ENCODE data around the gene NFE2L2. TPM values are rescaled to one million over a fixed set of nuclear protein-coding genes. Genes with fewer than 3 reads are reported as not detected.
A peak's percentile ranks its signal among the peaks of the same experiment; 100 is the strongest.

NFE2L2 gene
- total RNA-seq, 1 donor from 2014 or later: 32.3 TPM

DNA sequence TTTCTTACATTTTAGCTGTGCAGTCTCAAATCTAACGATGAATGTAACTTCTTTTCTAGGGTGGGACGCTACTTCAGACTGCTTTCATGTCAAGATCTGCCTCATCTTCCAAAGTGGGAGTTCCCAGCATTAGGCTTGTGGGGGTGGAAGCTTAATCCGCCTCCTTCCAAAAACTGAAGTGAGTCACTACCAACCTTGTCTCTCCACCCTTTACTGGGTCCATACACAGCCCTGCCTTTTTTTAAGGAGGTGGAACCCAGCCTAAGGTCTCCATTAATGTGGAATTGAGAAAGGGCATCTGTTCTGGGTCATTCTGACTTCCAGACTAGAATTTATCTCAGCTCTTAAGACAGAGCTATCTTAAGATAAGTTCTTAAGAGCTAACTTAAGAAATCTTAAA lies 42.0 kb upstream of the NFE2L2 start:
- Mint-ChIP-seq H3K27me3 (ENCODE audit: low read depth) (no peaks in the 10 kb centered on the region), H3K36me3 (ENCODE audit: low read depth) (peaks cover 4% of the 10 kb centered on the region), H3K27ac (ENCODE audit: unreplicated experiment) (no peak overlapping the region), H3K9me3 (no peaks in the 10 kb centered on the region), H3K4me3 (no peak overlapping the region), H3K4me1 (no peaks in the 10 kb centered on the region)
- no peak for TF ChIP-seq CTCF (conservative IDR thresholded peaks at IDR 0.05)
- no peak for DNase-seq (ENCODE audit: low read depth, low spot score)

DNA sequence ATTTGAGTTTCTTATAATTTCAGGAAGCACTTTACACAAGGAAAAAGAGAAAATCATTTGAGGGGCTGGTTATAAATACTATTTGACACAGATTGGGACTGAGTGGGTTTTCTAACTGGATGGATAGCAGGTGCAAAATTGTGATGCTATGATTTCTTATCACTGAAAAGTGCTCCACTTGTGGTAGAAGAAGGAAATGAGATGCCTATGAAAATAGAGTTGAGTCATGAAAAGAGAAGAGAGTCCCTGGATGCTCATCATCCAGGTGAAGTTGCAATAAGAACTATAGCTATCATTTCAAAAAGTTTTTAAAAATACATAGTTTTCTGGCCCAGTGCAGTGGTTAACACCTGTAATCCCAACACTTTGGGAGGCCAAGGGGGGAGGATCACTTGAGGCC lies 39.4 kb upstream of the NFE2L2 start:
- peaks cover 4% of the 10 kb centered on the region for H3K36me3 Mint-ChIP-seq (ENCODE audit: low read depth)
- no peaks in the 10 kb centered on the region for H3K9me3 Mint-ChIP-seq
- no peaks in the 10 kb centered on the region for H3K27me3 Mint-ChIP-seq (ENCODE audit: low read depth)
- no peaks in the 10 kb centered on the region for H3K4me1 Mint-ChIP-seq
- TF ChIP-seq CTCF (conservative IDR thresholded peaks at IDR 0.05): no peak
- H3K27ac Mint-ChIP-seq (ENCODE audit: unreplicated experiment): no peak overlapping the region
- H3K4me3 Mint-ChIP-seq: no peak overlapping the region
- no peak for DNase-seq (ENCODE audit: low read depth, low spot score)

DNA sequence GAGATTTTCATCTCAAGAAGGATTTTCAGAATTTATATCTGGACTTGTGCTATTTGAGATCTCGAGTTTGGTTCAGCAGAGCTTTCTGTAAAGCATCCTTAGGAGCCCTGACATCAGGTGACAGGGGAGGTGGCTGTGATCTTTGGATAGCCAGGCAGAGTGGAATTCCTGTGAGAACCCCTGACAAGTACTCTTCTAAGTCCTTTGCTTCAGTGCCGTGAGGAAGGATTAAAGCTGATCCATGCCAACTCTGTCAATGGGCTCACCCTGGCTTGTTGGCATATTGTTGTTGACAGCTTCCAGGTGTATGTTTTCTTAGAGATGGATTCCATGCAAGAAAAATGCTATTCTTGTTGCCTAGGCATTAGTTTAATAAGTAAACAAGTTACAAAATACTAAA lies 38.0 kb upstream of the NFE2L2 start:
- Mint-ChIP-seq H3K4me1 (no peaks in the 10 kb centered on the region), H3K9me3 (no peaks in the 10 kb centered on the region), H3K27ac (ENCODE audit: unreplicated experiment) (no peak overlapping the region), H3K36me3 (ENCODE audit: low read depth) (peaks cover 4% of the 10 kb centered on the region), H3K27me3 (ENCODE audit: low read depth) (no peaks in the 10 kb centered on the region), H3K4me3 (no peak overlapping the region)
- TF ChIP-seq CTCF (conservative IDR thresholded peaks at IDR 0.05): no peak
- no peak for DNase-seq (ENCODE audit: low read depth, low spot score)

DNA sequence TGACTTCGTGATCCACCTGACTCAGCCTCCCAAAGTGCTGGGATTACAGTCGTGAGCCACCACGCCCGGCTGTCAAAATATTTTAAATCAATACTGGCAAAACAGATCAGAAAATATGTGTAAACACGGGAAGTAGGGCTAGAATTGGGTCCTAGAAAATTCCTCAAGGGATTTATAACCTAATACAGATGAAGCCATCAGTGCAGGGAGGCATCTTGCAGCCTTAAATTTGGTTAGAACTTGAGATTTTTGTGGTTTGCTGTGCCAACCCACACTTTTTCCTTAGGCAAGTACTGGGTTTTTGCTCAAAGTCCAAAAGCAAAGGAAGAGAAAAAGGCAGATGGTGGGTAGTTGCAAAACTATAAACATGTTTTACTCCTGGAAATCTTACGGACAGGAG lies 33.7 kb upstream of the NFE2L2 start:
- H3K4me3 Mint-ChIP-seq: no peak overlapping the region
- H3K27ac Mint-ChIP-seq (ENCODE audit: unreplicated experiment): no peak overlapping the region
- H3K36me3 Mint-ChIP-seq (ENCODE audit: low read depth): peaks cover 7% of the 10 kb centered on the region
- no peaks in the 10 kb centered on the region for H3K27me3 Mint-ChIP-seq (ENCODE audit: low read depth)
- TF ChIP-seq CTCF (conservative IDR thresholded peaks at IDR 0.05): no peak
- DNase-seq (ENCODE audit: low read depth, low spot score): no peak
- peaks cover 17% of the 10 kb centered on the region for H3K4me1 Mint-ChIP-seq
- H3K9me3 Mint-ChIP-seq: peaks cover 3% of the 10 kb centered on the region

- Mint-ChIP-seq H3K9me3 (peaks cover 3% of the 10 kb centered on the region), H3K4me1 (peaks cover 17% of the 10 kb centered on the region), H3K27me3 (ENCODE audit: low read depth) (no peaks in the 10 kb centered on the region), H3K36me3 (ENCODE audit: low read depth) (peaks cover 3% of the 10 kb centered on the region), H3K4me3 (no peak overlapping the region), H3K27ac (ENCODE audit: unreplicated experiment) (no peak overlapping the region)
- DNase-seq (ENCODE audit: low read depth, low spot score): no peak
- TF ChIP-seq CTCF (conservative IDR thresholded peaks at IDR 0.05): peak; percentile 56
Measured at GRCh38 chr2:177296040-177296439, 31.5 kb upstream of the NFE2L2 start.

- TF ChIP-seq CTCF (conservative IDR thresholded peaks at IDR 0.05): no peak
- Mint-ChIP-seq H3K4me1 (peaks cover 17% of the 10 kb centered on the region), H3K27me3 (ENCODE audit: low read depth) (no peaks in the 10 kb centered on the region), H3K4me3 (no peak overlapping the region), H3K36me3 (ENCODE audit: low read depth) (peaks cover 3% of the 10 kb centered on the region), H3K9me3 (peaks cover 3% of the 10 kb centered on the region), H3K27ac (ENCODE audit: unreplicated experiment) (peak overlapping the region; percentile 40)
- DNase-seq (ENCODE audit: low read depth, low spot score): no peak
Measured at GRCh38 chr2:177295484-177295883, 31.0 kb upstream of the NFE2L2 start.
